Fibroblast of villous mesenchyme (primary cell): ENCODE results near the gene S100A8. TPM values are rescaled to one million over a fixed set of nuclear protein-coding genes. Genes with fewer than 3 reads are reported as not detected.
A peak's percentile ranks its signal among the peaks of the same experiment; 100 is the strongest.
"Not testable (repeated sequence)": the region's sequence is repeated elsewhere in the genome, so short reads cannot be mapped to it uniquely, and the experiment has no call there.

ENCODE experiments used
- DNase-seq: peaks from one replicate; pipeline ENCODE4 v3.0.0-alpha.2; 2010; ENCODE audit warnings: low read depth
- H3K4me3 ChIP-seq: 2 replicates; pipeline ENCODE4 v1.5.1; 2011; ENCODE audit warnings: low read depth, mild to moderate bottlenecking, low read length
- total RNA-seq: library from RNA; depleted of rRNA; stranded (reverse); fragments of >200 nt; gene quantifications from 2 replicates; pipeline ENCODE4 v1.2.3, GENCODE V29; 2012
- TF ChIP-seq, protein P1 (sequence below): IDR thresholded peaks from 2 replicates; pipeline ENCODE4 v1.5.1; 2012; ENCODE audit warnings: low read depth, mild to moderate bottlenecking, low read length; ENCODE audit not compliant: insufficient read depth

S100A8 gene
- total RNA-seq, 1 donor, result not detected

GRCh38 chr1:153415850-153416570 lies 25.1 kb upstream of the S100A8 start, which contains the start of gene S100A7A:
Gene S100A7A, plus strand, starts transcription at chr1:153416520. Its CDS starts 1,563 bp downstream, at chr1:153418083.
- H3K4me3 ChIP-seq, result no peak within 1 kb of the TSS
- no peak for DNase-seq
- TF ChIP-seq, protein P1, sequence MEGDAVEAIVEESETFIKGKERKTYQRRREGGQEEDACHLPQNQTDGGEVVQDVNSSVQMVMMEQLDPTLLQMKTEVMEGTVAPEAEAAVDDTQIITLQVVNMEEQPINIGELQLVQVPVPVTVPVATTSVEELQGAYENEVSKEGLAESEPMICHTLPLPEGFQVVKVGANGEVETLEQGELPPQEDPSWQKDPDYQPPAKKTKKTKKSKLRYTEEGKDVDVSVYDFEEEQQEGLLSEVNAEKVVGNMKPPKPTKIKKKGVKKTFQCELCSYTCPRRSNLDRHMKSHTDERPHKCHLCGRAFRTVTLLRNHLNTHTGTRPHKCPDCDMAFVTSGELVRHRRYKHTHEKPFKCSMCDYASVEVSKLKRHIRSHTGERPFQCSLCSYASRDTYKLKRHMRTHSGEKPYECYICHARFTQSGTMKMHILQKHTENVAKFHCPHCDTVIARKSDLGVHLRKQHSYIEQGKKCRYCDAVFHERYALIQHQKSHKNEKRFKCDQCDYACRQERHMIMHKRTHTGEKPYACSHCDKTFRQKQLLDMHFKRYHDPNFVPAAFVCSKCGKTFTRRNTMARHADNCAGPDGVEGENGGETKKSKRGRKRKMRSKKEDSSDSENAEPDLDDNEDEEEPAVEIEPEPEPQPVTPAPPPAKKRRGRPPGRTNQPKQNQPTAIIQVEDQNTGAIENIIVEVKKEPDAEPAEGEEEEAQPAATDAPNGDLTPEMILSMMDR, result no peak

GRCh38 chr1:153413961-153414360 lies 23.1 kb upstream of the S100A8 start:
- not testable (repeated sequence) for H3K4me3 ChIP-seq, DNase-seq

DNA sequence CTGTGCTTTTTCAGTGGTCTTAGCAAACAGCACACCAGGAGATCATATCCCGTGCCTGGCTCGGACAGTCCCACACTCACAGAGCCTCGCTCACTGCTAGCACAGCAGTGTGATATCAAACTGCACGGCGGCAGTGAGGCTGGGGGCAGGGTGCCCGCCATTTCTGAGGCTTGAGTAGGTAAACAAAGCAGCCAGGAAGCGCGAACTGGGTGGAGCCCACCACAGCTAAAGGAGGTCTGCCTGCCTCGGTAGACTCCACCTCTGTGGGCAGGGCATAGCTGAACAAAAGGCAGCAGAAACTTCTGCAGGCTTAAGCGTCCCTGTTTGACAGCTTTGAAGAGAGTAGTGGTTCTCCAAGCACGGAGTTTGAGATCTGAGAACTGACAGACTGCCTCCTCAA lies 16.4 kb upstream of the S100A8 start:
- not testable (repeated sequence) for DNase-seq

GRCh38 chr1:153405825-153406599 lies 15.1 kb upstream of the S100A8 start:
- not testable (repeated sequence) for DNase-seq, H3K4me3 ChIP-seq

More for the DNA sequence above, 16.4 kb upstream of the S100A8 start:
- not testable (repeated sequence) for H3K4me3 ChIP-seq

DNA sequence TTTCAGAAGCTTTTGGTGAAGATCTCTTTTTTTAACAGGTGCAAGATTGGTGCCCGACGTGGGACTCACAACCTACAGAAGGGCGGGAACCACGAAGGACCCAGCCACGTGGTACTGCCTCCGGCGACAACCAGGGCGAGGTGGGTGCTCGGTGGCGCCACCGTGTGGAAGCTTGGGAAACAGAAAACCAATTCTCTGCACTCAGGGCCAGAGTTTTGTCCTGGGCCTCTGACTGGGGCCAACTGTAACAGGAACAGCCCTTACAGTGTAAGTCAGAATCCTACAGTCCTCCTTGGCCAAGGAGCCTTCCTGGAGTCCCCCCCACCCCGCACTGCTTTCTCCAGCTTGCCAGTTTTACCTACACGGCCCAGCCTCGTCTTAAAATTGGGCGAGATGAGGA lies 13.9 kb upstream of the S100A8 start:
- TF ChIP-seq, protein P1, result peak; percentile 22
- DNase-seq, result no peak
- no peak overlapping the region for H3K4me3 ChIP-seq

- no peak overlapping the region for H3K4me3 ChIP-seq
- no peak for DNase-seq
- TF ChIP-seq, protein P1, result no peak
Observed at GRCh38 chr1:153404086-153404635, 13.3 kb upstream of the S100A8 start.

GRCh38 chr1:153403421-153404085 lies 12.7 kb upstream of the S100A8 start:
- H3K4me3 ChIP-seq, result no peak overlapping the region
- DNase-seq, result no peak
- TF ChIP-seq, protein P1, result no peak

- no peak overlapping the region for H3K4me3 ChIP-seq
- DNase-seq, result no peak
- TF ChIP-seq, protein P1, result no peak
Observed at GRCh38 chr1:153402226-153402625, 11.4 kb upstream of the S100A8 start.
